Neural progenitor cell (in vitro differentiated cells): Measurements from ENCODE around the gene CLIC5.

Source experiments
- CTCF ChIP-seq: fragments of 200-600 bp; sonication (generic); IDR thresholded peaks from 2 replicates; pipeline ENCODE4 v1.5.1; 2017; ENCODE audit warnings: antibody characterized with exemption, mild to moderate bottlenecking
- EZH2phosphoT487 ChIP-seq: fragments of 200-600 bp; sonication (generic); IDR thresholded peaks from 2 replicates; pipeline ENCODE4 v1.6.1; 2017; ENCODE audit warnings: antibody characterized with exemption

- TF ChIP-seq CTCF (no peak), EZH2phosphoT487 (no peak)
These were observed 36.3 kb upstream of the CLIC5 start for GRCh38 chr6:46051962-46052361.
